HEK293 (cell line): ENCODE results near the gene NUP43.
A peak's percentile ranks its signal among the peaks of the same experiment; 100 is the strongest.

Experiments
- GLI4 ChIP-seq: fragments of 450-650 bp; formaldehyde crosslinking; IDR thresholded peaks from 2 replicates; pipeline ENCODE4 v1.5.1; 2016; ENCODE audit warnings: missing biosample characterization, missing genetic modification characterization
- GLIS1 ChIP-seq: fragments of 450-650 bp; formaldehyde crosslinking; IDR thresholded peaks from 2 replicates; pipeline ENCODE4 v1.5.1; 2016; ENCODE audit warnings: missing biosample characterization, missing genetic modification characterization
- GLIS2 ChIP-seq: fragments of 450-650 bp; formaldehyde crosslinking; IDR thresholded peaks from 2 replicates; pipeline ENCODE4 v1.5.1; 2016; ENCODE audit warnings: missing biosample characterization, missing genetic modification characterization
- KLF10 ChIP-seq: fragments of 450-650 bp; IDR thresholded peaks from 2 replicates; pipeline ENCODE4 v1.5.1; 2018; ENCODE audit warnings: missing biosample characterization, mild to moderate bottlenecking, missing genetic modification characterization
- KLF16 ChIP-seq: fragments of 450-650 bp; formaldehyde crosslinking; IDR thresholded peaks from 2 replicates; pipeline ENCODE4 v1.5.1; 2017; ENCODE audit warnings: missing biosample characterization, missing genetic modification characterization
- MEIS1 ChIP-seq: sonication (generic); formaldehyde crosslinking; IDR thresholded peaks from 2 replicates; pipeline ENCODE4 v1.8.1; 2022; ENCODE audit warnings: missing genetic modification reagents, mild to moderate bottlenecking, borderline replicate concordance
- OVOL3 ChIP-seq: fragments of 450-650 bp; formaldehyde crosslinking; IDR thresholded peaks from 2 replicates; pipeline ENCODE4 v1.5.1; 2016; ENCODE audit warnings: missing biosample characterization, missing genetic modification characterization
- RBAK ChIP-seq: fragments of 450-650 bp; formaldehyde crosslinking; IDR thresholded peaks from 2 replicates; pipeline ENCODE4 v1.5.1; 2016; ENCODE audit warnings: missing biosample characterization, missing genetic modification characterization
- REPIN1 ChIP-seq: fragments of 450-650 bp; formaldehyde crosslinking; IDR thresholded peaks from 2 replicates; pipeline ENCODE4 v1.5.1; 2017; ENCODE audit warnings: missing biosample characterization, missing genetic modification characterization, low read depth
- SP2 ChIP-seq: fragments of 450-650 bp; formaldehyde crosslinking; IDR thresholded peaks from 2 replicates; pipeline ENCODE4 v1.5.1; 2016; ENCODE audit warnings: missing biosample characterization, missing genetic modification characterization
- TCF7L2 ChIP-seq: IDR thresholded peaks from 2 replicates; pipeline ENCODE4 v1.6.1; 2011; ENCODE audit warnings: low read depth, mild to moderate bottlenecking, inconsistent platforms, low read length, moderate library complexity, borderline replicate concordance
- TRIM28 ChIP-seq: IDR thresholded peaks from 2 replicates; pipeline ENCODE4 v1.6.1; 2011; ENCODE audit warnings: low read length, control low read depth, borderline replicate concordance
- ZBTB10 ChIP-seq: fragments of 450-650 bp; formaldehyde crosslinking; IDR thresholded peaks from 2 replicates; pipeline ENCODE4 v1.5.1; 2016; ENCODE audit warnings: missing biosample characterization, missing genetic modification characterization
- ZBTB11 ChIP-seq: fragments of 450-650 bp; formaldehyde crosslinking; conservative IDR thresholded peaks from 2 replicates; pipeline ENCODE4 v1.5.1; 2016; ENCODE audit warnings: low read depth, missing biosample characterization, missing genetic modification characterization
- ZBTB48 ChIP-seq: fragments of 450-650 bp; formaldehyde crosslinking; IDR thresholded peaks from 2 replicates; pipeline ENCODE4 v1.5.1; 2016; ENCODE audit warnings: missing biosample characterization, missing genetic modification characterization
- ZFP3 ChIP-seq: fragments of 450-650 bp; formaldehyde crosslinking; IDR thresholded peaks from 2 replicates; pipeline ENCODE4 v1.5.1; 2016; ENCODE audit warnings: low read depth, missing biosample characterization, missing genetic modification characterization
- ZNF16 ChIP-seq: fragments of 450-650 bp; formaldehyde crosslinking; IDR thresholded peaks from 2 replicates; pipeline ENCODE4 v1.5.1; 2016; ENCODE audit warnings: low read depth, missing biosample characterization, missing genetic modification characterization
- ZNF18 ChIP-seq: fragments of 450-650 bp; formaldehyde crosslinking; IDR thresholded peaks from 2 replicates; pipeline ENCODE4 v1.5.1; 2016; ENCODE audit warnings: missing biosample characterization, missing genetic modification characterization
- ZNF211 ChIP-seq: fragments of 450-650 bp; formaldehyde crosslinking; IDR thresholded peaks from 2 replicates; pipeline ENCODE4 v1.5.1; 2016; ENCODE audit warnings: low read depth, missing biosample characterization, missing genetic modification characterization
- ZNF23 ChIP-seq: fragments of 450-650 bp; formaldehyde crosslinking; IDR thresholded peaks from 2 replicates; pipeline ENCODE4 v1.5.1; 2016; ENCODE audit warnings: missing biosample characterization, missing genetic modification characterization, borderline replicate concordance
- ZNF248 ChIP-seq: fragments of 450-650 bp; formaldehyde crosslinking; IDR thresholded peaks from 2 replicates; pipeline ENCODE4 v1.5.1; 2017; ENCODE audit warnings: missing biosample characterization, missing genetic modification characterization
- ZNF280C ChIP-seq: fragments of 450-650 bp; formaldehyde crosslinking; IDR thresholded peaks from 2 replicates; pipeline ENCODE4 v1.5.1; 2016; ENCODE audit warnings: missing biosample characterization, missing genetic modification characterization
- ZNF311 ChIP-seq: fragments of 450-650 bp; formaldehyde crosslinking; IDR thresholded peaks from 2 replicates; pipeline ENCODE4 v1.5.1; 2017; ENCODE audit warnings: missing biosample characterization, missing genetic modification characterization, borderline replicate concordance
- ZNF416 ChIP-seq: fragments of 450-650 bp; formaldehyde crosslinking; IDR thresholded peaks from 2 replicates; pipeline ENCODE4 v1.5.1; 2016; ENCODE audit warnings: missing biosample characterization, missing genetic modification characterization
- ZNF521 ChIP-seq: fragments of 450-650 bp; formaldehyde crosslinking; IDR thresholded peaks from 2 replicates; pipeline ENCODE4 v1.5.1; 2017; ENCODE audit warnings: missing biosample characterization, mild to moderate bottlenecking, missing genetic modification characterization
- ZNF544 ChIP-seq: fragments of 450-650 bp; formaldehyde crosslinking; IDR thresholded peaks from 2 replicates; pipeline ENCODE4 v1.5.0; 2017; ENCODE audit warnings: missing biosample characterization, missing genetic modification characterization
- ZNF561 ChIP-seq: fragments of 450-650 bp; IDR thresholded peaks from 2 replicates; pipeline ENCODE4 v1.5.1; 2018; ENCODE audit warnings: missing biosample characterization, missing genetic modification characterization, borderline replicate concordance
- ZNF596 ChIP-seq: fragments of 450-650 bp; IDR thresholded peaks from 2 replicates; pipeline ENCODE4 v1.5.0; 2018; ENCODE audit warnings: missing biosample characterization, mild to moderate bottlenecking, missing genetic modification characterization, moderate library complexity
- ZNF610 ChIP-seq: fragments of 450-650 bp; formaldehyde crosslinking; IDR thresholded peaks from 2 replicates; pipeline ENCODE4 v1.5.1; 2016; ENCODE audit warnings: missing biosample characterization, missing genetic modification characterization, borderline replicate concordance
- ZNF664 ChIP-seq: fragments of 450-650 bp; formaldehyde crosslinking; IDR thresholded peaks from 2 replicates; pipeline ENCODE4 v1.5.1; 2016; ENCODE audit warnings: missing biosample characterization, missing genetic modification characterization
- ZNF707 ChIP-seq: fragments of 450-650 bp; formaldehyde crosslinking; IDR thresholded peaks from 2 replicates; pipeline ENCODE4 v1.5.1; 2016; ENCODE audit warnings: missing biosample characterization, missing genetic modification characterization
- ZNF785 ChIP-seq: fragments of 450-650 bp; formaldehyde crosslinking; IDR thresholded peaks from 2 replicates; pipeline ENCODE4 v1.5.1; 2016; ENCODE audit warnings: missing biosample characterization, missing genetic modification characterization

The NUP43 gene

GRCh38 chr6:149750136-149750609 lies 3.8 kb upstream of the NUP43 start (continued):
- no peak for TF ChIP-seq ZNF280C
- peak; percentile 67 for TF ChIP-seq GLIS1 (tag by site-specific recombination)
- TF ChIP-seq RBAK (tag by site-specific recombination) = no peak
- peak; percentile 55; the same call in 1 of the 2 replicates for TF ChIP-seq KLF16 (tag by site-specific recombination)
- TF ChIP-seq ZFP3 (tag by site-specific recombination) = no peak
- TF ChIP-seq KLF10 (tag by site-specific recombination) = no peak
- TF ChIP-seq ZNF211 (tag by site-specific recombination) = no peak
- TF ChIP-seq ZNF311 (tag by site-specific recombination) = no peak
- TF ChIP-seq ZBTB48 = peak; percentile 84; the same call in 1 of the 2 replicates
- TF ChIP-seq OVOL3 (tag by site-specific recombination) = no peak; the same call in 1 of the 2 replicates
- no peak for TF ChIP-seq ZNF561 (tag by site-specific recombination)
- TF ChIP-seq ZNF707 = no peak
- TF ChIP-seq GLI4 = no peak
- TF ChIP-seq TCF7L2 = no peak
- no peak; the same call in 1 of the 2 replicates for TF ChIP-seq ZBTB10 (tag by site-specific recombination)
- no peak for TF ChIP-seq ZNF16
- no peak for TF ChIP-seq ZNF544 (tag by site-specific recombination)
- TF ChIP-seq ZNF18 = no peak
- no peak for TF ChIP-seq ZNF521 (tag by site-specific recombination)
- TF ChIP-seq GLIS2 = peak; percentile 83
- TF ChIP-seq ZNF785 (tag by site-specific recombination) = no peak
- no peak for TF ChIP-seq ZNF23 (tag by site-specific recombination)
- no peak for TF ChIP-seq ZNF596
- no peak for TF ChIP-seq TRIM28
- no peak for TF ChIP-seq ZNF248 (tag by site-specific recombination)
- TF ChIP-seq MEIS1 (CRISPR knock-in tag) = no peak
- no peak for TF ChIP-seq ZNF610
- no peak for TF ChIP-seq ZNF416 (tag by site-specific recombination)
- TF ChIP-seq SP2 (tag by site-specific recombination) = peak; percentile 90
- no peak for TF ChIP-seq REPIN1 (tag by site-specific recombination)
- TF ChIP-seq ZBTB11 (tag by site-specific recombination) = 0 out of 2 replicates have a peak, but pooled peaks have one; percentile 30
- no peak for TF ChIP-seq ZNF664 (tag by site-specific recombination)
